Endothelial cell of umbilical vein (primary cell): ENCODE results near the gene PGAP3. TPM values are rescaled to one million over a fixed set of nuclear protein-coding genes. Genes with fewer than 3 reads are reported as not detected.

ENCODE experiments used
- BruUV-seq: library from RNA; stranded (reverse); fragments of 400-500 nt; replicated peaks from 2 replicates; lab custom pipeline; 2021; lab: Mats Ljungman, UMichigan
- CTCF ChIA-PET: fragments of 300-600, 350-600 bp; sonication (Branson Sonifier 250); formaldehyde crosslinking; loops from one replicate; lab custom pipeline; 2021; ENCODE audit warnings: antibody characterized with exemption, inconsistent platforms; lab: Charles Lee
- POLR2A ChIA-PET: fragments of 300-600, 350-600 bp; sonication (Branson Sonifier 250); formaldehyde crosslinking; loops from one replicate; lab custom pipeline; 2021; ENCODE audit warnings: antibody characterized with exemption, inconsistent platforms; lab: Charles Lee
- DNase-seq: peaks from one replicate; pipeline ENCODE4 v3.0.0-alpha.2; 2011; ENCODE audit warnings: low read depth, low spot score
- FAIRE-seq: peaks from 2 replicates; lab custom pipeline; 2011; peaks lifted over from hg19 to GRCh38; lab: Jason Lieb, UNC
- H2AFZ ChIP-seq: 2 replicates; pipeline ENCODE4 v1.6.0; 2012; ENCODE audit warnings: low read depth, low read length, control low read depth, inconsistent platforms
- H3K27ac ChIP-seq: 2 replicates; pipeline ENCODE4 v1.5.1; 2011; ENCODE audit warnings: low read depth, mild to moderate bottlenecking, control low read depth, low read length, moderate library complexity; ENCODE audit not compliant: insufficient read depth
- H3K27me3 ChIP-seq, 2 experiments: 2 replicates each; pipeline versions ENCODE4 v1.6.0 to v1.6.1; 2011; ENCODE audit warnings: low read length in 2 of 2, mixed read lengths in 1 of 2; ENCODE audit not compliant: control insufficient read depth in 2 of 2, insufficient read depth in 2 of 2
- H3K36me3 ChIP-seq, 2 experiments: 2 replicates in 1 of 2; 3 replicates in 1 of 2; pipeline ENCODE4 v1.5.1; 2011; ENCODE audit warnings: low read length in 2 of 2, mild to moderate bottlenecking in 1 of 2, moderate library complexity in 1 of 2; ENCODE audit not compliant: control insufficient read depth in 2 of 2, insufficient read depth in 2 of 2; ENCODE audit errors: extremely low read depth in 1 of 2
- H3K4me1 ChIP-seq: 3 replicates; pipeline ENCODE4 v1.5.1; 2011; ENCODE audit warnings: mild to moderate bottlenecking, low read length; ENCODE audit not compliant: control insufficient read depth, insufficient read depth; ENCODE audit errors: extremely low read depth
- H3K4me2 ChIP-seq: 2 replicates; pipeline ENCODE4 v1.6.1; 2011; ENCODE audit warnings: low read length, control low read depth, mixed read lengths; ENCODE audit not compliant: insufficient read depth
- H3K4me3 ChIP-seq, 3 experiments: fragments of 200-600 bp in 1 of 3; sonication (generic), shearing (Covaris generic) in 1 of 3; replicated peaks in 1 of 3; 2 replicates each; pipeline ENCODE4 v1.5.1; 2011 to 2016; ENCODE audit warnings: control low read depth in 3 of 3, low read length in 3 of 3, mild to moderate bottlenecking in 2 of 3, inconsistent platforms in 1 of 3, low read depth in 1 of 3, moderate library complexity in 1 of 3; ENCODE audit not compliant: insufficient read depth in 1 of 3
- H3K79me2 ChIP-seq: 2 replicates; pipeline ENCODE4 v1.6.0; 2012; ENCODE audit warnings: low read length, inconsistent platforms; ENCODE audit not compliant: control insufficient read depth, insufficient read depth
- H3K9ac ChIP-seq: replicated peaks from 2 replicates; pipeline ENCODE3; 2011; ENCODE audit warnings: low read length, control low read depth; ENCODE audit not compliant: insufficient read depth; ENCODE audit errors: extremely low read depth
- H3K9me1 ChIP-seq: replicated peaks from 3 replicates; pipeline ENCODE4 v1.6.0; 2011; ENCODE audit warnings: mild to moderate bottlenecking, low read length; ENCODE audit not compliant: control insufficient read depth, insufficient read depth; ENCODE audit errors: extremely low read depth
- H3K9me3 ChIP-seq: replicated peaks from 2 replicates; pipeline ENCODE4 v1.5.1; 2012; ENCODE audit warnings: low read length, inconsistent platforms; ENCODE audit not compliant: control insufficient read depth, insufficient read depth
- H4K20me1 ChIP-seq: replicated peaks from 2 replicates; pipeline ENCODE3; 2011; ENCODE audit warnings: mild to moderate bottlenecking, low read length; ENCODE audit not compliant: control insufficient read depth, insufficient read depth; ENCODE audit errors: extremely low read depth
- CTCF ChIP-seq, 2 donors: IDR thresholded peaks; 1 replicate in 1 of 2; 2 replicates in 1 of 2; pipeline ENCODE4 v1.5.1; 2011; ENCODE audit warnings: low read length in 2 of 2, mild to moderate bottlenecking in 2 of 2, moderate library complexity in 2 of 2, control low read depth in 1 of 2, inconsistent platforms in 1 of 2, low read depth in 1 of 2; ENCODE audit not compliant: insufficient read depth in 1 of 2; ENCODE audit errors: extremely low read depth in 1 of 2
- EZH2 ChIP-seq: IDR thresholded peaks from 2 replicates; pipeline ENCODE4 v1.6.1; 2012; ENCODE audit warnings: borderline replicate concordance, low read depth, mild to moderate bottlenecking, moderate library complexity, low read length, inconsistent platforms; ENCODE audit not compliant: severe bottlenecking
- FOS ChIP-seq: IDR thresholded peaks from 2 replicates; pipeline ENCODE4 v1.6.1; 2011; ENCODE audit warnings: mild to moderate bottlenecking, low read length, moderate library complexity, borderline replicate concordance; ENCODE audit not compliant: insufficient read depth
- GATA2 ChIP-seq: IDR thresholded peaks from 2 replicates; pipeline ENCODE4 v1.7.0; 2011; ENCODE audit warnings: low read depth, mild to moderate bottlenecking, moderate library complexity, mixed read lengths, low read length; ENCODE audit not compliant: insufficient read length, insufficient read depth
- JUN ChIP-seq: IDR thresholded peaks from 2 replicates; pipeline ENCODE4 v1.6.1; 2011; ENCODE audit warnings: borderline replicate concordance, low read depth; ENCODE audit not compliant: insufficient read length, insufficient read depth
- MAX ChIP-seq: IDR thresholded peaks from 2 replicates; pipeline ENCODE4 v1.6.1; 2011; ENCODE audit not compliant: insufficient read depth, insufficient read length
- MYC ChIP-seq: IDR thresholded peaks from one replicate; pipeline ENCODE4 v1.6.1; 2011; ENCODE audit warnings: mild to moderate bottlenecking, low read depth, low read length
- POLR2A ChIP-seq: IDR thresholded peaks from 2 replicates; pipeline ENCODE4 v1.6.1; 2012; ENCODE audit warnings: low read depth, mild to moderate bottlenecking, control low read depth, low read length
- POLR2AphosphoS5 ChIP-seq: IDR thresholded peaks from 2 replicates; pipeline ENCODE4 v1.6.1; 2012; ENCODE audit warnings: low read depth, mild to moderate bottlenecking, control low read depth, low read length, moderate library complexity; ENCODE audit not compliant: insufficient read depth
- dilution Hi-C: fragments of 300-500 bp; cut with MboI; formaldehyde crosslinking; loops from one replicate; pipeline ENCODE4 v1.15.0; 2019; ENCODE audit warnings: low sequenced_read_pairs; ENCODE audit not compliant: extremely low pct_ligation_motif_present
- intact Hi-C: fragments of 100-400 bp; cut with micrococcal nuclease; formaldehyde crosslinking; loops from one replicate; pipeline ENCODE4 v1.10.0; 2022
- polyA plus RNA-seq, 4 experiments: library from polyadenylated mRNA; depleted of rRNA in 3 of 4; stranded (reverse) in 3 of 4; unstranded in 1 of 4; fragments of >200 nt; gene quantifications; 2 replicates each; pipeline versions ENCODE4 v1.2.1 to v1.2.3, GENCODE V29; 2011 to 2012; ENCODE audit warnings: missing spikeins in 1 of 4
- total RNA-seq: library from RNA; stranded (reverse); gene quantifications from 2 replicates; pipeline ENCODE4 v1.2.3, GENCODE V29; 2021

The PGAP3 gene
- total and polyA plus RNA-seq, 2 donors (not counting 3 experiments of a cell fraction or from before 2014, with no cell fraction given): 6.4 to 14.9 TPM

GRCh38 chr17:39662551-39663339 is 25.1 kb downstream of the PGAP3 start:
- Histone ChIP-seq H3K4me2 (no peak overlapping the region), H3K36me3 (peaks cover 0 to 2% of the 10 kb centered on the region in 2 experiments), H3K79me2 (no peaks in the 10 kb centered on the region), H3K27me3 (peaks cover 4 to 10% of the 10 kb centered on the region in 2 experiments), H3K9ac (no peak overlapping the region), H3K9me1 (no peaks in the 10 kb centered on the region), H3K27ac (no peak overlapping the region), H3K4me1 (peaks cover 16% of the 10 kb centered on the region), H2AFZ (no peak overlapping the region), H4K20me1 (no peaks in the 10 kb centered on the region), H3K4me3 (no peak overlapping the region), H3K9me3 (no peaks in the 10 kb centered on the region)
- FAIRE-seq: no peak
- TF ChIP-seq EZH2: no peak
- no peak for TF ChIP-seq JUN
- TF ChIP-seq POLR2AphosphoS5: no peak
- no peak for TF ChIP-seq GATA2
- no peak for TF ChIP-seq MYC
- no peak for TF ChIP-seq POLR2A
- TF ChIP-seq MAX: no peak
- TF ChIP-seq CTCF (IDR thresholded peaks at IDR 0.05; ENCODE audit: extremely low read depth in 1 of 2, insufficient read depth in 1 of 2, low read depth in 1 of 2, low read length in 2 of 2): no peak
- no peak for TF ChIP-seq FOS
- BruUV-seq: no TSS peak
- DNase-seq: no peak
- POLR2A ChIA-PET: no interaction called here
- dilution Hi-C loops: no loop called here
- intact Hi-C loops: no loop called here
- CTCF ChIA-PET: interaction anchor here (1.2 to 1.3 kb wide), 2 partner anchors 28 to 41 kb away, joined by 3 to 5 read pairs; no protein-coding TSS in a partner anchor
